ENCODE results near the gene OR11H6. TPM values are rescaled to one million over a fixed set of nuclear protein-coding genes. Genes with fewer than 3 reads are reported as not detected.
"Not testable (repeated sequence)": the region's sequence is repeated elsewhere in the genome, so short reads cannot be mapped to it uniquely, and the experiment has no call there.

OR11H6 gene
- polyA plus RNA-seq, 12 donors, result not detected

DNA sequence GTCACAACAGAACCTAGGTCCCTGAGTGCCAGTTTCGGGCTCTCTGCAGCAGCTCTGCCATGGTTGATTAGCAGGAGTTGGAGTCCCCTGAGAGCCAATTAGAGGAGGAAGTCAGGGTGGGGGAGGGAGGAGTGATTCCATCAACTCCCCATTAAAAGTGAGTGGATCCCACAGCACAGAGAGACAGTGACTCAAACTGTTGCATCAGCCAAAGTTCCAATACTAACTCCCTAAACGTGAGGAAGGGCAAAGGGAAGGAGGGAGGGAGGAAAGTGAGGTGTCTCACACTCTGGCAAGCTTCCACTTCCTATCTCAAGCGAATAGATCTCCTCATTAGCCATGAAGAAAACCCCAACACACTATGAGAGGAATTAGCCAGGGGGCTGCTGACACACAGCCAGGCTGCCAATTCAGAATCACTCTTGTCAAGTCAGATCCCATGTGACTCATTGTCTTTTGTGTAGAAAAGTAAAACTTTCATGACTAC lies 39.2 kb downstream of the OR11H6 start:
- DNase-seq, result no peak

DNA sequence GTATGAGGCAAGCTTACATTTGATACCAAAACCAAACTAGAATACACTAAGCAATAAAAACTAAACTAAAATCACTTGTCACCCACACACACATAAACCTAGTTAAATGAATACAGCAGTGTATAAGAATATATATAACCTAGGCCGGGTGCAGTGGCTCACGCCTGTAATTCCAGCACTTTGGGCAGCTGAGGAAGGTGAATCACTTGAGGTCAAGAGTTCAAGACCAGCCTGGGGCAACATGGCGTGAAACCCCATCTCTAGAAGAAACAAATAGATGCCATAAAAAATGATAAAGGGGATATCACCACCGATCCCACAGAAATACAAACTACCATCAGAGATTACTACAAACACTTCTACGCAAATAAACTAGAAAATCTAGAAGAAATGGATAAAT lies 40.9 kb downstream of the OR11H6 start:
- DNase-seq, result not testable (repeated sequence)

DNA sequence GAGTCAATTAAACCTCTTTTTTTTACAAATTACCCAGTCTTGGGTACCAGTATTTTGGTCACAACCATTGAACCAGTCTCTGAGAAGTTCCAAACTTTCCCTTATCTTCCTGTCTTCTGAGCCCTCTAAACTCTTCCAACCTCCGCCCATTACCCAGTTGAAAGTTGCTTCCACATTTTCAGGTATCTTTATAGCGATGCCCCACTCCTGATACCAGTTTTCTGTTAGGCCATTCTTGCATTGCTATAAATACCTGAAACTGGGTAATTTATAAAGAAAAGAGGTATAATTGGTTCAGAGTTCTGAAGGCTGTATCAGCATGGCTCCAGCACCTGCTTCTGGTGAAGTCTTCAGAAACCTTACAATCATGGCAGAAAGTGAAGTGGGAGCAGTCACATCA lies 50.6 kb downstream of the OR11H6 start:
- DNase-seq, result no peak

Other genes with a start within 250 kb of the OR11H6 start
- not detected for gene OR4K15, start 248.1 kb upstream of the OR11H6 start, polyA plus RNA-seq (ENCODE audit: insufficient read length in 12 of 12)
- not detected for gene OR4Q2, start 221.5 kb upstream of the OR11H6 start, polyA plus RNA-seq (ENCODE audit: insufficient read length in 12 of 12)
- not detected for gene OR4K14, start 204.4 kb upstream of the OR11H6 start, polyA plus RNA-seq (ENCODE audit: insufficient read length in 12 of 12)
- not detected for gene OR4K13, start 187.7 kb upstream of the OR11H6 start, polyA plus RNA-seq (ENCODE audit: insufficient read length in 12 of 12)
- gene OR4L1, start 163.7 kb upstream of the OR11H6 start, polyA plus RNA-seq (ENCODE audit: insufficient read length in 12 of 12), result not detected
- gene OR4K17, start 113.0 kb upstream of the OR11H6 start, polyA plus RNA-seq (ENCODE audit: insufficient read length in 12 of 12), result under 1 TPM in 5 of 12 donors, not detected in 7; 0.03 to 0.07 (median 0.04) TPM
- not detected for gene OR4N5, start 84.9 kb upstream of the OR11H6 start, polyA plus RNA-seq (ENCODE audit: insufficient read length in 12 of 12)
- not detected for gene OR11G2, start 32.8 kb upstream of the OR11H6 start, polyA plus RNA-seq (ENCODE audit: insufficient read length in 12 of 12)
- gene OR11H7, start 5.3 kb downstream of the OR11H6 start, polyA plus RNA-seq (ENCODE audit: insufficient read length in 12 of 12), result under 1 TPM in 7 of 12 donors, not detected in 5; 0.23 to 0.53 (median 0.35) TPM
- not detected for gene OR11H4, start 15.6 kb downstream of the OR11H6 start, polyA plus RNA-seq (ENCODE audit: insufficient read length in 12 of 12)
- 10 to 100 TPM in 9 of 12 donors, 1 to 10 TPM in 2, not detected in 1; 8.5 to 14.9 (median 12.3) TPM for gene TTC5, start 82.2 kb downstream of the OR11H6 start, polyA plus RNA-seq (ENCODE audit: insufficient read length in 12 of 12)
- 10 to 100 TPM in 11 of 12 donors, not detected in 1; 29.4 to 82.6 (median 67.0) TPM for gene CCNB1IP1, start 109.6 kb downstream of the OR11H6 start, polyA plus RNA-seq (ENCODE audit: insufficient read length in 12 of 12)
- gene PARP2, start 119.9 kb downstream of the OR11H6 start, polyA plus RNA-seq (ENCODE audit: insufficient read length in 12 of 12), result 10 to 100 TPM in 11 of 12 donors, not detected in 1; 17.2 to 52.0 (median 34.6) TPM
- gene TEP1, start 189.8 kb downstream of the OR11H6 start, polyA plus RNA-seq (ENCODE audit: insufficient read length in 12 of 12), result 10 to 100 TPM in 11 of 12 donors, not detected in 1; 12.3 to 23.8 (median 18.8) TPM
- 1 to 10 TPM in 8 of 12 donors, under 1 TPM in 3, not detected in 1; 0.67 to 3.1 (median 1.6) TPM for gene KLHL33, start 212.5 kb downstream of the OR11H6 start, polyA plus RNA-seq (ENCODE audit: insufficient read length in 12 of 12)
- 10 to 100 TPM in 11 of 12 donors, not detected in 1; 21.1 to 55.6 (median 37.7) TPM for gene OSGEP, start 231.1 kb downstream of the OR11H6 start, polyA plus RNA-seq (ENCODE audit: insufficient read length in 12 of 12)
- 100 to 1,000 TPM in 11 of 12 donors, not detected in 1; 131 to 222 (median 161) TPM for gene APEX1, start 231.5 kb downstream of the OR11H6 start, polyA plus RNA-seq (ENCODE audit: insufficient read length in 12 of 12)
- gene PIP4P1, start 237.7 kb downstream of the OR11H6 start, polyA plus RNA-seq (ENCODE audit: insufficient read length in 12 of 12), result 10 to 100 TPM in 11 of 12 donors, not detected in 1; 16.8 to 33.2 (median 21.7) TPM
- 10 to 100 TPM in 8 of 12 donors, 1 to 10 TPM in 3, not detected in 1; 8.0 to 19.0 (median 10.9) TPM for gene PNP, start 245.7 kb downstream of the OR11H6 start, polyA plus RNA-seq (ENCODE audit: insufficient read length in 12 of 12)

Measured in muscle of arm (tissue), 12 donors.